Stimulated activated CD8-positive, alpha-beta memory T cell treated with anti-CD3 and anti-CD28 coated beads, Interleukin-4, amount 100 ng/mL, for 48 hours (primary cell): ENCODE measurements around the gene MARCKSL1.
"Not testable (repeated sequence)": the region's sequence is repeated elsewhere in the genome, so short reads cannot be mapped to it uniquely, and the experiment has no call there.

ENCODE experiments used
- DNase-seq: peaks from one replicate; pipeline ENCODE4 v3.0.0-alpha.2; 2020

MARCKSL1 gene, protein sequence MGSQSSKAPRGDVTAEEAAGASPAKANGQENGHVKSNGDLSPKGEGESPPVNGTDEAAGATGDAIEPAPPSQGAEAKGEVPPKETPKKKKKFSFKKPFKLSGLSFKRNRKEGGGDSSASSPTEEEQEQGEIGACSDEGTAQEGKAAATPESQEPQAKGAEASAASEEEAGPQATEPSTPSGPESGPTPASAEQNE

DNA sequence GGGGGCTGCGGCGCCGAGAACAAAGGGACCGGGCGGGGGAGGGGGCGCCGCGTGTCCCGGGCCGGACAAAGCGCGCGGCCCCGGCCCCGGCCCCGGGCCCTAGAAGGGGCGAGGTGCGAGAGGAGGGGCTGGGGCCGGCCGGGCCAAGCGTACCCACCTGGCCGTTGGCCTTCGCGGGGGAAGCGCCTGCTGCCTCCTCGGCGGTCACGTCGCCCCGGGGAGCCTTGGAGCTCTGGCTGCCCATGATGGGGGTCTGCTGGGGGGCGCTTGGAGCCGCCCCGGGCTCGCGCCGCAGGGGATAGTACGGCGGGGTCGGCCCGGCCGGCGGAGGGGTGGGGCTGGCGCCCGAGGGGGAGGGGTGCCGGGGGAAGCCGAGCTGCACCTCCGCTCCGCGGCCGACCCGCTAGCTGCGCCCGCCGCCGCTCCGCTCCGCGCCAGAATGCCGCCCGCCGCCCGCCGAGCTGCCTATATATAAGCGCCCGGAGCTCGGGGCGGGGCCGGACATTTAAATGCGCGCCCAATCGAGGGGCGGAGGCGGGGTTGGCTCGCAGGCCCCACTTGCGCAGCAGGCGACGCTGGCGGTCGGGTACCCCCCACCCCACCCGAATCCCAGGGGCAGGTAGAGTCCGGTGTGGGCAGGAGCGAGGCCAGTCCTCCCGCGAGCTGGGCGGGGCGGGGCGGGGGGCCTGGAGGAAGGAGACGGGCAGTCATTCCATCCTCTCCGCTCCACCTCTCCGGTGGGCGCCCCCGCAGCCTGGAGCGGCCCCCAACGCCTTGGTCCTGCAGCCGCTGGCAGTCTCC is at the start of gene MARCKSL1:
MARCKSL1 (minus strand) TSS at position 444 of the 801 bp plus-strand sequence; CDS start at position 244, 200 bp downstream.
- peak; percentile 89 for DNase-seq

DNA sequence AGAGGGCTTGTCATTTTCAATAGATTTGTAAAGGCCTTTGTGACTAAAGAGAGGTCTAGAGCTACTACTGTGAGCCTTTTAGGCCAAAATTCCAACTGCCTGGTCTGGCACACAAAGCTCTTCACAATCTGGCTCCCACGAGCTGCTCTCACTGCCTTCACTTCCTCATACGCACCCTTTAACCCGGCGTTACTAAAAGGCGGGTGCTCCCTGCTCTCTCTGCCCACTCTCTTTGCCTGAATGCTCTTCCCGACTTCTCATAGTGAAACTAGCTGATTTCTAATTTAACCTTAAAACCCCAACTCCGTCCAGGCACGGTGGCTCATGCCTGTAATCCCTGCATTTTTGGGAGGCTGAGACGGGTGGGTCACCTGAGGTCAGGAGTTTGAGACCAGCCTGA is 44.0 kb upstream of the MARCKSL1 start:
- no peak for DNase-seq

DNA sequence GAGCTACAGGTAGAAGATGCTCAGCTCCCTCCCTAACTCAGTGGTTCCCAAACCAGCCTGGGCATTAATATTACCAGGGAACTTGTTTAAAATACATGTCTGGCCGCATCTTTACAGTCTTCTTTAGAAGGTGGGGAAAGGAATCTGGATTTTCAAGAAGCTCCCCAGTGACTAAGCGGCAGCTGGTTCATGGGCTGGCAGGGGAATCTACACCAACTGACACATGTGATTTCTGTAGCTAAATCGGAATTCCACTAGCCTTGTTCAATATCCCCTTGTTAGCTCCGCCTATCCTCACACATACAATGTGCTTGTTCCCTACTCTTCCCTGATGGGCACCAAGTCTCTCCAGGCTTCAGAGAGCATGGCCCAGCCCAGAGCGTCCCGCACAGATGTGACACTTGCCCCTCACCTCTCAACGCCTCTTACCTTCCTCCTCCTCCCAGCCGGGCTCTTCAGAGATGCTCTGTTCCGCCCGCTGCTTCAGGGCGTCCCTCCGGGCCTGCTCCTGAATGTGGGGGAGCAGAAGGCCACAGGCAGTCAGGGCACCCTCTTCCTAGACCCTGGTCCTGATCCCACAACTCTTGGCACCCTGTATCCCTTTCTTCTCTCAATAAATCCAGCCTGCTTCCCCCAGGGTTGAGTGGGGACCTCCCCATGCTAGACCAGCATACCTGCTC is 41.6 kb upstream of the MARCKSL1 start:
- DNase-seq: no peak

DNA sequence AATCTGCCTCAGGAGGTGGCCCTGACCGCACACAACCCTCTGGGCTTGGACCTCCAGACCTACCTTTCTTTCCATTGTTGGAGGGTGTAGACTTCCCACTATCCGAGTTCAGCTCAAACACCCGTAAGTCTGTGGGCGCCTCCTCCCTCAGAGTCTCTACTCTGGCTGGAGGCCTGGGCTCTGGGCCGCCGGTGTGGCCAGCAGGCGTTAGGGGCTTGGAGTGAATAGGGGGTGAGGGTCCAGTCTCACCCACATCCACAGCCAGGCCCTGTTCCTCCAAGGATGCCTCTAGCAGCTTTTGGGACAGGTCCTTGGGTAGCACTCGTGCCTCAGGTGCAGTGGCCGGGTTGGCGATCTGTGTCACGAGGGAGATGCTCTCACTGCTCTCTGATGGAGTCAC is 40.2 kb upstream of the MARCKSL1 start:
- no peak for DNase-seq

DNA sequence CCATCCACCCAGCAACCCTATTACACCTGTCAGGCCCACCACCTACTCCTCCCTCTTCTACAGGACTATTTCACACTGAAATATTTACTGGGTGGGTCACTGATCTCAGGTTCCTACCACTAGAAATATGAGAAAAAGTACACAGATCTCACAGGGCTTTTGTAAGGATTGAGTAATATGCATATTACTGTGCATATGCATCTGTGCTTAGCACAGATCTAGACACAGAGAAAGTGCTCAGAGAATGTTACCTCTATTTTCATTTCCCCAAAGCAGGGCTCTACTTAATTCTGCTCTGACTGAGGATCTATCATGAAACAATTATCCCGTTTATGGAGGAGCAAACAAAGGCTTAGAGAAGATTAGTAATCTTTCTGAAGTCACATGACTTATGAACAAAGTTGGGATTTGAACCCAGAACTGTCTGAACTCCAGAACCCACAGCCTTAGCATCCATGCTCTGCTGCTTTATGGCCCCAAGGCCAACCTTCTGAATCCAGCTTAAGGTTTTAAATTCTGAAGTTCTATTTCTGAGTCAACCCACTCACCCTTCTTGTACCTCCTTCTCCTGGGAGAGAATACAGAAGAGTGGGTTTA is 38.1 kb upstream of the MARCKSL1 start:
- DNase-seq: no peak

DNA sequence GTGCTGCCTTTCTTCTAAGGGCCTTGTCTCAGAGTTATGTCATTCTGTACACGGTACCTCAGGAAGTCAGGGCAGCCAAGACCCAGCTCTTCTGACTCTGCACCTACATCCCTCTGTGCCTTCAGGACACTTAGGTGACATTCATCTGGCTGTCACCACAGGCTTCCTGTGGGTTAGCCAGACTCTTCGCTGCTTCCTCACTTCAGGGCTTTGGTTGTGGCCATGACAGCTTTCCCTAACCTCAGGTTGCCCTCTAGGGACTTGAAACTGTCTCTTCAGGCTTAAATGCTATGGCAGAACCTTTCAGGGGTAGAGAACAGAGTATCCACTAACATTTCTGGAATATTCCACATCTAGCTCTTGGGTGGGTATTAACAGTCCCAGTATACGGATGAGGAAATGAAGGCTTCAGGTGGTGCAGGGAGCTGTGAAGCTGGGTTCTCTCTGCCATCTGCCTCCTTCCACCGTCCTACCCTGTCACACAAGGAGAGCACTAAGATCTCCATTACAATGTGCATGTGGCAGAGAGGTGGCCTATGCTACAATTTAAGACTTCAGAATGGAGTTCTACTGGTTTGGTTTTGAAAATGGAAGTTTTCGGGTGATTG is 36.2 kb upstream of the MARCKSL1 start:
- peak; percentile 44 for DNase-seq

DNA sequence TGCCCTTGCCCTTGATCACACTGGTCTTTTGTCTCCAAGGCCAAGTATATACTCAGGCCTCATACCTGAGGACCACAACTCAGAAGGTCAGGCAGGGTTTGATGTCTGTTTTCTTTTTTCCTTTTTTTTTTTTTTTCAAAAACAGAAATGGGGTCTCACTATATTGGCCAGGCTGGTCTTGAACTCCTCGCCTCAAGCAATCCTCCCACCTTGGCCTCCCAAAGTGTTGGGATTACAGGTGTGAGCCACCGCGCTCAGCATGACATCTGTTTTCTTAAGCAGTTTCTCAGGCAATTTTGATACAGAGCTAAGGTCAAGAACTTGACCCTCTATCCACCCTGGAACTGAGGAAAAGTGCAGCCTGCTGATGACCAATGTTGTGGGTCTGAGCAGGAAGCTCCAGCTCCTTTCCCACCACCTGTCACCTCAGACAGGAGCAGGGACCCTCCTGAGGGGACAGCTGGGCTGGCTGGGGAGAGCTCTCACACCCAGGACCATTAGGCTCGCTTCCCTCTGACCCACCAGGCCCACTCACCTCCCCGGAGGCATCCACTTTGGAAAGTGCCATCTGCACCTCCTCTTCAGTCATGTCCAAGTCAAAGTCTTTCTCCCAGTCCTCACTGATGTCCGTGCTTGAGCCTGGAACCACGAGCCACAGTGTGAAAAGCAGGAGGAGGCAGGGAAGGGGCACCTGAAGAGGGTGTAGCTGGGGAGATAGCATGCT is 32.0 kb upstream of the MARCKSL1 start:
- DNase-seq: no peak

DNA sequence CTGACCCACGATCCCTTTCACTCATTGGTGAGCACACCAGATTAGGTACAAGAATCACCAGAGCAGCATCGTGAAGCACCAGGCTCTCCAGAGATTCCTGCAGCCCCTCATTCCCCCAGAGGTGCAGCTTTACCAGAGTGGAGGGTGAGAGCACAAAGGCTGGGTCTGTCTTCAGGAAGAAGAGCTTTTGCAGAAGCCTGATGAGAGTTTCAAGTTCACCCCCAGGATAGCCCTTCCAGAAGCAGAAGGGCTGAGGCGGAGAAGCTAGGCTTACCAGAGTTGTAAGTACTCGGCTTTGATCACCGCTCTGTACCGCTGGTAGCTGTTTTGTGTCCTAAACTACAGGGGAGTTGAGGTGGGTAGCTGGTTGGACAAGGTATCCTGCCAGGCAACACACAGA is 29.4 kb upstream of the MARCKSL1 start:
- DNase-seq: no peak

DNA sequence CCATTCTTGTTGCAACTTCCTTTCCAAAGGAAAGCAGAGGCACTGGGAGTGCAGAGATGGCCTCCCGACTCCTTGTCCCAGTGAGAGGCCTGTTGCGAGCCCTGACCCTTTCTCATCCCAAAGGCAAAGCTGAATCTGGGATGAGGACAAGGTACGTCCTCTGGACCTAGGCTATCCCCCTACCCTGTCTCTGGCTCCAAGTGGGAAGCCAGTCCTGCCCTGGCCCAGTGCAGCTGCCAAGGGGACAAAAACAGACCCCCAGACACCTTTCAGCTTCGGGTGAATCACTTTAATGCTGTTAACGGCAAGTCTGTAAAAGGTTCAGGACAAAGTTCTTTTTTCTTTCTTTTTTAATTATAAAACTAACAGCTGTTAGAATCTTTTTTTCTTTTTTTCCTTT is 28.8 kb upstream of the MARCKSL1 start:
- no peak for DNase-seq

DNA sequence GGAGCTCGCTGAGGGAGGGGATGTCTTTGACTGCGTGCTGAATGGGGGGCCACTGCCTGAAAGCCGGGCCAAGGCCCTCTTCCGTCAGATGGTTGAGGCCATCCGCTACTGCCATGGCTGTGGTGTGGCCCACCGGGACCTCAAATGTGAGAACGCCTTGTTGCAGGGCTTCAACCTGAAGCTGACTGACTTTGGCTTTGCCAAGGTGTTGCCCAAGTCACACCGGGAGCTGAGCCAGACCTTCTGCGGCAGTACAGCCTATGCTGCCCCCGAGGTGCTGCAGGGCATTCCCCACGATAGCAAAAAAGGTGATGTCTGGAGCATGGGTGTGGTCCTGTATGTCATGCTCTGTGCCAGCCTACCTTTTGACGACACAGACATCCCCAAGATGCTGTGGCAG is 27.7 kb upstream of the MARCKSL1 start:
- no peak for DNase-seq

DNA sequence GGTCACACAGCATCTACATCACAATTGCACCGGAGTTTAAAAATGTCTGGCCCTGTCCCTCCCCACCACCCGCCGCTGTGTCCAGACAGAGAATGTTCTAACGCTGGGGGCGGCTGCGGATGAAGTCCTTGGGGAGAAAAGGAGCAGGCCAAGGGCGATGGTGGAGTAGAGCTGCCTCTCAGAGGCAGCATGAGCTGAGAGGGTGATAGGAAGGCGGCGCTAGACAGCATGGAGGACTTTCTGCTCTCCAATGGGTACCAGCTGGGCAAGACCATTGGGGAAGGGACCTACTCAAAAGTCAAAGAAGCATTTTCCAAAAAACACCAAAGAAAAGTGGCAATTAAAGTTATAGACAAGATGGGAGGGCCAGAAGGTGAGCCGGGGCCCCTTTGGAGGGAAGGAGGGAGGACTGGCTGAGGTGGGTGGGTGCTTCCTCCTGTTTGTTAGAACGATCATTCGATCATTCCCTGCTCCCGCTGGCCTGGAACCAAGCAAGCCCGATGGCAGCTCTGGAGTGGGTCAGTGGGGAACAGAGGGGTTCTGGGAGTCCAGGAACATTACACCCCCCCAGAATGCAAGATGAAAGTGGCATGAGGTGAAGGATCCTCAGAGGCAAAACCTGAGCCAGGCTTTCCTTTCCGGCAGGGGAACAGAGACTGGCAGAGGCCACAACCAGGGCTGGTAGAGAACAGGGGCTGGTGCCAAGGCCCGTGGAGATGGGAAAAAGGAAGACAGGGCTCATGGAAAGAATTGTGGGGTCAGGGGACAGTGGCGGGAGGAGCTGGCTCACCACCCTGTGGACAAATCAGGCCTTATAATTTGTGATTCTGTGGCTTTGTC is 26.7 kb upstream of the MARCKSL1 start, which contains the start of the genes FAM229A and TSSK3:
FAM229A (minus strand) TSS at position 12 of the 840 bp plus-strand sequence. CDS start 394 bp downstream, outside the sequence.
TSSK3 (plus strand) TSS at position 66 of the 840 bp plus-strand sequence; CDS start at position 229, 163 bp downstream.
- no peak for DNase-seq

DNA sequence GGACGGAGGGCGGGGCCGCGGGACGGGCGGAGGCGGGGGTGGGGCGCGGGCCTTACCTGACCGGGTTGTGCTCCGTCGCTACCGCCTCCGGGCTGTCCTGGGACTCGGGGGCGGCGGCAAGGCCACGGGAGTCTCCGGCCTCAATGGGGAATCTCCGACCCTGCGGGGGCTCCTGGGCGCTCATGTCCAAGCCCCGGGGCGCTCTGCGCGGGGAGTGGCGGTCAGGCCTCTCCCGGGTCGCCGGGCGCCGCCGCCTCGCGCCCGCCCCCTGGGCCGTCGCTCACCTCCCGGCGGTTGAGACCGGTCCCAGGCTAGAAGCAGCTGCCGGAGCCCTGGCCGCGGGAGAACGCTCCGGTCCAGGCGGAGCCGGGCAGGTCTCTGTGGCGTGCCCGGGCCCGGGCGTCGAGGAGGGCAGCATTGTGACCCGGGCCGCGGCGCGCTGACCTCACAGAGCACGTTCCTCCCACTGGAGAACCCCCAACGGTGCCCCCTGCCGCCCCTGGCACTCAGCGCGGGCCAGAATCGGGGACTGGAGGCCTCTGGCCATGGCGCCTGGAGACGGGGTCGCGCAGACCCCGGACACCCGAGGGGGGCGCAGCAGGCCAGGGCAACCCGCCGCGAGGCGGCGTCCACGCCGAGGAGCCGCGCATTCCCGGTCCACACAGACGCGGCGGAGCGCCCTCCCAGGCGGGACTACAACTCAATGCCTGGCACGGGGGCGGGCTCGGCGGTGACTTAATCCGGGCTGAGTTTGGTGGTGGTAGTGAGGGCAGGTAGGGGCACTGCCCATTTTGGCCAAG is 25.8 kb upstream of the MARCKSL1 start:
- DNase-seq: peak; percentile 50

DNA sequence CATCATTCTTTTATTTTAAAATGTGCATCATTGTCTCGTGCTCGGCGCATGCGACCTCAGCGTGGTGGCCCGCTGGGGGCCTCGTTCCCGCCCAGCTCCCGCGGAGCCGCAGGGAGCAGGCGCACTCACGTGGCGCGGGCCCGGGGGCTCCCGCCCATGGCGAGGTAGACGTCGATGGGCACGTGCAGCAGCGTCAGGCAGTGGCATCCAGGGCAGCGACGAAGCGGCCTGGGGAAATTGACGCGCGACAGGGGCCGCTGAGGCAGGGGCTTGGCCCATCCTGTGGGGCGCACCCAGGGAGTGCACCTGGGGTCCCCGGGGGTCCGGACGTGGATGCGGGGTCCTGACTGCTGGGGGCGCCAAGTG is 25.3 kb upstream of the MARCKSL1 start:
- DNase-seq: no peak

DNA sequence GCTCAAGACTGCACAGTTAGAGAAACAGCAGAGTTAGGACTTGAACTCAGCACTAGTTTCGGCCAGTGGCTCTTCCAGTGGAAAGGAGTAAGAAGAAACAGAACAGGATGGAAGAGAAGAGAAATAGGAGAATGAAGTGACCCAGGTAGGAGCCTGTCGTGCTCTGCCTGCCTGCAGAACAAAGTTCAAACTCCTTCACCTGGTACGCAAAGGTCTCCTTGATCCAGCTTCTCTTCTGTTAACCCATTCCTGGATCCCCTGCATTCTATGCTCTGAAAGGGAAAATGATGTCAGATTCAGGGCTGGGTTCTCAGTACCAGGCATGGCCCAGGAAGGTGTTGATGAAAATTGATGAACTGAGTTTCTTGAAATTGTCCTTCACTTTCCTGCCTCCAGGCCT is 22.4 kb upstream of the MARCKSL1 start:
- no peak for DNase-seq

DNA sequence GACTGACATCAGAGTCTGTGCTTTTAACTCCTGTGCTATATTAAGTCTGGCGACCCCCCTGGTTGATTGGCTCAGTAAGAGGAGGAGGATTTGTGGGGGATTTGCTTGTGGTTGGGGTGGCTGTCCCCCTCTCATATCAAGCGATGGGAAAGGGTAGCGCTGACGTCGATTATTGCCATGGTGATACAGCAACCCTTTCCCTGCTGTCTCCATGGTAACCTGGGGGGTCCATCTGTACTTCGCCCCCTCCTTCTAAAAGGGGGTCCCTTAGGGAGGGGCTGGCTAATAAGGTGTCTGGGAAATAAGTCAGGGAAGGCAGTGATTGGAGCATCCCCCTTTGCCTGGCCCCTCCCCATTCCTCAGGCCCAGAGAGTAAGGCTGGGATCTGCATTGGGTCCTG is 21.6 kb upstream of the MARCKSL1 start:
- DNase-seq: no peak

DNA sequence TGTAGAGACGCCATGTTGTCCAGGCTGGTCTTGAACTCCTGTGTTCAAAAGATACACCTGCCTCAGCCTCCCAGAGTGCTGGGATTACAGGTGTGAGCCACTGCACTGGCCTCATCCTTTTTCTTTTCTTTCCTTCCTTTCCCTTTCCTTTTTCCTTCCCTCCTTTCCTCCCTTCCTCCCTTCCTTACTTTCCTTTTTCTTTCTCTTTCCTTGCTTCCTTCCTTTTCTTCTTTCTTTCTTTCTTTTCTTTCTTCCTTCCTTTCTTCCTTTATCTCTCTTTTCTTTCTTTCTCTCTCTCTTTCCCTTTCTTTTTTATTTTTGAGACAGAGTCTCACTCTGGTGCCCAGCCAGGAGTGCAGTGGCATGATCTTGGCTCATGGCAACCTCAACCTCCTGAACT is 20.4 kb upstream of the MARCKSL1 start:
- no peak for DNase-seq

DNA sequence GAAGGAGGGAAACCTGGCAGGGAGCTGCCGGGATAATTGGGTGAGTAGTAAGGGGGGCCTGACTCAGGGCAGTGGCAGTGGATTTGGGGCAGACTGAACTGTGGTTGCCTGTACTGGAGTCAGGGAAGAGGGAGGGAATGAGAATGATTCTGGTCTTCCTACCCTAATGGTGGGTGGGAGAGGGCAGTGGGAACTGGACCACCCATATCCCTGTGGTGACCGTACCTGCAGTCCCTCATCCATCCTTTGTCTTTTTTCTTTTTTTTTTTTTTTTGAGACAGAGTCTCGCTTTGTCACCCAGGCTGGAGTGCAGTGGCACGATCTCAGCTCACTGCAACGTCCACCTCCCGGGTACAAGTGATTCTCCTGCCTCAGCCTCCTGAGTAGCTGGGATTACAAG is 19.7 kb upstream of the MARCKSL1 start:
- not testable (repeated sequence) for DNase-seq

DNA sequence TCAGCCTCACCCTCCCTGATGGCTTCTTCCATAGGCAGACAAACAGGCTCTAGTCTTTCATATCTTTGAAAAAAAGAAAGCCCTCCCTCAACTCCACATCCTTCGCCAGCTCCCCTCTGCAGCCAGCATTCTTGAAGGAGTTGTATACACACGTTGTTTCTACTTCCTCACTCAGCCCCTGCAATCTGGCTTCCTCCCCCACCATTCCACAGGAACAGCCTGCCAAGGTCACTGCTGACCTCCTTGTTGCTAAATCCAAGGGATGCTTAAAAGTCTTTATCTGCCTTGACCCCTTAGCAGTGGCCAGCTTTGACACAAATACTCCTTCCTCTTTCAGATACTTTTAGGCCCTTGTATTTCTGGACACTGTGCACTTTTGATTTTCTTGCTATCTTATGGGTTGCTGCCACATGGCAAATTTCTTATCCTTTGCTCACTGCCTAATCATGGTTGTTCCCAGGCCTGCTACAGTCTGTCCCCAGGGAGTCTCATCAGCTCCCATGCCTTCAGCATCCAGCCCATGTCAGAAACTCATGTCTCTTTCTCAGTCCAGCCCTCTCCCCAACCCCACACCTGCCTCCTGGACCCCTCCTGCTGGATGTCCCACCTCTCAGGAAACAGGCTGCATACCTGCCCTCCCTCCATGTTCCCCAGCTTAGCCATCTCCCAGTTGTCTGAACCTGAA is 18.0 kb upstream of the MARCKSL1 start:
- DNase-seq: no peak

DNA sequence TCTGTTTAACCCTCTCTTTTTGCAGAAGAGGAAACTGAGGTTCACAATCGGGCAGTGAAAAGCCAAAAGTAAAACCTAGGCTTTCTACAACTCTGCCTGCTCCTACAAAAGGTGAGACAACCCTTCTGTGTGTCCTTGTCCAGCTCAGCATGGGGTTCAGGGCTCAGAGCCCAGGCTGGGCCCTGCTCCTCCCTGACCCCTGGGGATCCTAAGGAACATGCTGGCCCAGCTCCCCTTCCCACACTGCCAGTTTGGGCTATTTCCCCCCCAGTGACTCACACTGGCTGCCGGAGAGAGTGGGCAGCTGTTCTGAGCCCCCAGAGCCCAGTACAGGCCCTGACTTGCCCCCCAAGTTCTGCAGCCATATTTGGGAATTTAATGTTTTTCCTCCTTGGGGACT is 17.4 kb upstream of the MARCKSL1 start:
- no peak for DNase-seq
